ENCODE results near the gene LTC4S.
"Not testable (repeated sequence)": the region's sequence is repeated elsewhere in the genome, so short reads cannot be mapped to it uniquely, and the experiment has no call there.

LTC4S gene

DNA sequence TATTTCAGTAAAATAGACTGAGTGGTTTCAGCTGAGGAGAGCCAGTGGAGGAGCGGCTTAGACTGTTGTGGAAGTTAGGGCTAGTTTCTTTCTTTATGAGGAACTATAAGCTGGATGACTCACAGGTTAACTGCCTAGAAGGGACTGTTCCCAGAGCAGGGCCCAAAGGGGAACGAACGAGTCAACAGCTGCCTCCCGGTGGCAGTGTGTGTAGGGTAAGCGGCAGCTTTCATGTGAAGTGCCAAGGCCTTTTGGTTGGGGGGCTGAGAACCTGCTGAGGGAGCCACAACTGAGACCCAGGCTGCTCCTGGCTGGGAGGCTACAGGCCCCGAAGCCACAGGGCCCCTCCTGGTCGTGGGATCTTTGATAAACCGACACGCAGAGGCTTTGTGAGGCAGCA is 33.9 kb downstream of the LTC4S start:
- peak; percentile 66 for DNase-seq

DNA sequence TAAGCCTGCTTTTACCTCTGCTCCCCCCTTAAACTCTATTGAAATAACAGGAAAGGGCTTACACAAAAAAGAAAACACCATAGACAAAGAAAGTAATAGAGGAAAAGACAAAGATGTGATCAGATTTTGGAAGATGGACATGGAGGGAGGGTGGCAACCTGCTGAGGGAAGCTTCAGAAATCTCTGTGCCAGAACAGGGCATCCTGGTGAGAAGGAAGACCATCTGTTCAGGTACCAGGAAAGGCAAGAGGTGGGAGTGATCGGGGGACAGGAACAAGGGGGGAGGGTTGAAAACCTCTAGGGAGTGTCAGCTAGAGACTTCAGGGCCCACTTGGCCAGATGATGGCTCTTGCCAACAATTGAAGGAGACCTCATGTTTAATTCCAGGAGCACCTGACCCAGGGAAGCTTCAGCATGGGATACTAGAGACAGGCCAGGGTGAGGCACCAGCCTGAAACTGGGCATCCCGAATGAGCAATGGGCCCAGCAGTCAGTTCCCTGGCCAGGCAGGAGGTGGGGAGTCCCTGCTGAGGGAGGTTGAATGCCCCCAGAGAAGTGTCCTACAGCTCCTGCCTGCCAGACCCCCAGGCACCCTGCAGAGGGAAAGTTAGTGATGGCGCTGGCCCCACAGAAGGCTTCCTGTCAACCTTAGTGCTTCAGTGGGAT is 35.1 kb downstream of the LTC4S start:
- DNase-seq: no peak

DNA sequence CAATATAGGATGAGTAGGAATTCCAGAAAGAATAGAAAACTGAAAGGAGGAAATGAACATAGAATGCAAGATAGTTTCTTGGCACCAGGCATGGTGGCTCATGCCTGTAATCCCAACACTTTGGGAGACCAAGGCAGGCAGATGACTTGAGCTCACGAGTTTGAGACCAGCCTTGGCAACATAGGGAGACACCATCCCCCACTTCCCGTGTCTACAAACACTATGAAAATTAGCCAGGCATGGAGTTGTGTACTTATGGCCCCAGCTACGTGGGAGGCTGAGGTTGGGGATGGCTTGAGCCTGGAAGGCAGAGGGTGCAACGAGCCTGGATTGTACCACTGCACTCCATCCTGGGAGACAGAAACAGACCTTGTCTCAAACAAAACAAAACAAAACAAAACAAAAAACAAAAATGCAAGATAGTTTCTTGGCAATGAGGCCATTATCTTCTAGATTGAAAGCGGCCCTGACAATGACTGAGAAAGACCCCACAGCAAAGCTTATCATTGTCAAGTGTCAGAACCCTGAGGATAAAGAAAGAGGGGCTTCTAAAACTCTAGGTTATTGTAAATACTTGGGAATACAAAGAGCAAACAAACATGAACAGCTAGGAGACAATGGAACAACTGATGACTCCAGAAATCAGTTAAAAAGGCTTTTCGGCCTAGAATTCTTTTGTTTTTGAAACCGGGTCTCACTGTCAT is 36.1 kb downstream of the LTC4S start:
- no peak for DNase-seq

DNA sequence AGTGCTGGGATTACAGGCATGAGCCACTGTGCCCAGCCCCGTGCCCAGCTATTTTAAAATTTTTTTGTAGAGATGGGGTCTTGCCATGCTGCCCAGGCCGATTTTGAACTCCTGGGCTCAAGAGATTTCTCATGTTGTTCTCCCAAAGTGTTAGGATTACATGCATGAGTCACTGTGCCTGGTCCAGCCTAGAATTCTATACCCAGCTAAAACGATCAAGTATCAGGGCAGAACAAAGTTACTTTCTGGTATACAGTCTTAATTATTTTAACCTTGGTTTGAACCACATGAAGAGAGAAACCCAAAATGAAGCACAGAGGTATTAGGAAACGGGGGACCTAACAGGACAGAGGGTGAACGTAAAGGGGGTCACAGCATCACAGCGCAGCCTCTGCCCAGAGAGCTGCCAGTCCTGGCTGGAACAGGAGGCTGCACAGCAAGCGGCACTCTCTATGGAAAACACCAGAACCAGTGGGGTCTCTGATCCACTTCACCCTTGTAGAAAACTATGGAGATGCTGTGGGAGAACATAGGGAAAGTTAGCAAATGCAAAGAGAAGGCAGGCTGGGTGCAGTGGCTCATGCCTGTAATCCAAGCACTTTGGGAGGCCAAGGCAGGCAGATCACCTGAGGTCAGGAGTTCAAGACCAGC is 37.2 kb downstream of the LTC4S start:
- no peak for DNase-seq

DNA sequence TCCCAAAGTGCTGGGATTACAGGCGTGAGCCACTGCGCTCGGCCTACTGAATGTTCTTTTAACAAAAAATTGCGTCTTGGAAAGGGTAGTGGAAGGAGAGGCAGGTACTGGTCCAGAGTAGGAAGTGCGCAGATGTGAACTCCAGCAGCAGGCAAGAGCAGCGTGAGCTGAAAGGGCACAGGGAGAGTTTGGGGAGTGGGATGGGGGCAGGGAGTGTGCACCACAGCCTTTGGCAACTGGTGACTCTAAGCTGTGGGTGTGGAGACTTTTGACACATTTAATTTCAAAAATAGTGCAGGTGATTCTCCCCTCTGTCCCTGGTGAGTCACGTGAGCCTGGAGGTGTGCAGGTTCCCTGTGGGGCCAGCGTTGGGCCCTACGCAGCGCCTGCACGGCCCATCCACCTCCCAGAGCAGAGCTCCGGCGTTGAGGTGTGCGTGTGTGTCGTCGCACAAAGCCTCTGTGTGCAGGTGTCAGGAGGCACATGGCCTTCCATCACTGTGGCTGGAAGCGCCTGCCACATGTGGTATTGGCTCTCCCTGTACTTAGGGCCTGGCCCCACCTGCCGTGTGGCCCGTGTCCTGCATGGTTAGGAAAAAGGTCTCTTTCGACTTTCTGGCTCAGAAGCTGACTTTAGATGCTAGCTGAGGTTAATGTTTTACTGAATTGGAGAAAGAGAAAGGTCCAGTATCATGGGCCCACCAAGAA is 38.4 kb downstream of the LTC4S start:
- no peak for DNase-seq

- no peak for DNase-seq
Observed at GRCh38 chr5:179833056-179833708, 39.4 kb downstream of the LTC4S start.

- no peak for DNase-seq
Observed at GRCh38 chr5:179833709-179834070, 39.9 kb downstream of the LTC4S start.

GRCh38 chr5:179834120-179834519 is 40.3 kb downstream of the LTC4S start:
- no peak for DNase-seq

DNA sequence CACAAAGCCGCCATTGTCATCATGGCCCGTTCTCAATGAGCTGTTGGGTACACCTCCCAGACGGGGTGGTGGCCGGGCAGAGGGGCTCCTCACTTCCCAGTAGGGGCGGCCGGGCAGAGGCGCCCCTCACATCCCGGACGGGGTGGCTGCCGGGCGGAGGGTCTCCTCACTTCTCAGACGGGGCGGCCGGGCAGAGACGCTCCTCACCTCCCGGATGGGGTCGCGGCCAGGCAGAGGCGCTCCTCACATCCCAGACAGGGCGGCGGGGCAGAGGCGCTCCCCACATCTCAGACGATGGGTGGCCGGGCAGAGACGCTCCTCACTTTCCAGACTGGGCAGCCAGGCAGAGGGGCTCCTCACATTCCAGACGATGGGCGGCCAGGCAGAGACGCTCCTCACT is 41.1 kb downstream of the LTC4S start:
- not testable (repeated sequence) for DNase-seq

DNA sequence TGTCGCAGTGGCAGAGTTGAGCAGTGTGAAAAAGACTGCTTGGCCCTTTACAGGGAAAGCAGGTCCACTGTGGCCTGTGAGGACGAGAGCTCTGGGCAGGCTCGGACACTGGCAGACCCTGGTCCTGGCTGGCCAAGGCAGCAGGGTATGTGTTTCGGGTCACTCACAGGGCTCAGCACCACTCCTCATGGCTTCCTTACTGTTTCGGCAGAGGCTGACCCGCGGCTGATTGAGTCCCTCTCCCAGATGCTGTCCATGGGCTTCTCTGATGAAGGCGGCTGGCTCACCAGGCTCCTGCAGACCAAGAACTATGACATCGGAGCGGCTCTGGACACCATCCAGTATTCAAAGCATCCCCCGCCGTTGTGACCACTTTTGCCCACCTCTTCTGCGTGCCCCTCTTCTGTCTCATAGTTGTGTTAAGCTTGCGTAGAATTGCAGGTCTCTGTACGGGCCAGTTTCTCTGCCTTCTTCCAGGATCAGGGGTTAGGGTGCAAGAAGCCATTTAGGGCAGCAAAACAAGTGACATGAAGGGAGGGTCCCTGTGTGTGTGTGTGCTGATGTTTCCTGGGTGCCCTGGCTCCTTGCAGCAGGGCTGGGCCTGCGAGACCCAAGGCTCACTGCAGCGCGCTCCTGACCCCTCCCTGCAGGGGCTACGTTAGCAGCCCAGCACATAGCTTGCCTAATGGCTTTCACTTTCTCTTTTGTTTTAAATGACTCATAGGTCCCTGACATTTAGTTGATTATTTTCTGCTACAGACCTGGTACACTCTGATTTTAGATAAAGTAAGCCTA is 42.6 kb downstream of the LTC4S start:
- DNase-seq: no peak

DNA sequence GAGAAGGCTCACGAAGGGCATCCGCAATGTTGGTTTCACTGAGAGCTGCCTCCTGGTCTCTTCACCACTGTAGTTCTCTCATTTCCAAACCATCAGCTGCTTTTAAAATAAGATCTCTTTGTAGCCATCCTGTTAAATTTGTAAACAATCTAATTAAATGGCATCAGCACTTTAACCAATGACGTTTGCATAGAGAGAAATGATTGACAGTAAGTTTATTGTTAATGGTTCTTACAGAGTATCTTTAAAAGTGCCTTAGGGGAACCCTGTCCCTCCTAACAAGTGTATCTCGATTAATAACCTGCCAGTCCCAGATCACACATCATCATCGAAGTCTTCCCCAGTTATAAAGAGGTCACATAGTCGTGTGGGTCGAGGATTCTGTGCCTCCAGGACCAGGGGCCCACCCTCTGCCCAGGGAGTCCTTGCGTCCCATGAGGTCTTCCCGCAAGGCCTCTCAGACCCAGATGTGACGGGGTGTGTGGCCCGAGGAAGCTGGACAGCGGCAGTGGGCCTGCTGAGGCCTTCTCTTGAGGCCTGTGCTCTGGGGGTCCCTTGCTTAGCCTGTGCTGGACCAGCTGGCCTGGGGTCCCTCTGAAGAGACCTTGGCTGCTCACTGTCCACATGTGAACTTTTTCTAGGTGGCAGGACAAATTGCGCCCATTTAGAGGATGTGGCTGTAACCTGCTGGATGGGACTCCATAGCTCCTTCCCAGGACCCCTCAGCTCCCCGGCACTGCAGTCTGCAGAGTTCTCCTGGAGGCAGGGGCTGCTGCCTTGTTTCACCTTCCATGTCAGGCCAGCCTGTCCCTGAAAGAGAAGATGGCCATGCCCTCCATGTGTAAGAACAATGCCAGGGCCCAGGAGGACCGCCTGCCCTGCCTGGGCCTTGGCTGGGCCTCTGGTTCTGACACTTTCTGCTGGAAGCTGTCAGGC is 43.6 kb downstream of the LTC4S start:
- DNase-seq: no peak

DNA sequence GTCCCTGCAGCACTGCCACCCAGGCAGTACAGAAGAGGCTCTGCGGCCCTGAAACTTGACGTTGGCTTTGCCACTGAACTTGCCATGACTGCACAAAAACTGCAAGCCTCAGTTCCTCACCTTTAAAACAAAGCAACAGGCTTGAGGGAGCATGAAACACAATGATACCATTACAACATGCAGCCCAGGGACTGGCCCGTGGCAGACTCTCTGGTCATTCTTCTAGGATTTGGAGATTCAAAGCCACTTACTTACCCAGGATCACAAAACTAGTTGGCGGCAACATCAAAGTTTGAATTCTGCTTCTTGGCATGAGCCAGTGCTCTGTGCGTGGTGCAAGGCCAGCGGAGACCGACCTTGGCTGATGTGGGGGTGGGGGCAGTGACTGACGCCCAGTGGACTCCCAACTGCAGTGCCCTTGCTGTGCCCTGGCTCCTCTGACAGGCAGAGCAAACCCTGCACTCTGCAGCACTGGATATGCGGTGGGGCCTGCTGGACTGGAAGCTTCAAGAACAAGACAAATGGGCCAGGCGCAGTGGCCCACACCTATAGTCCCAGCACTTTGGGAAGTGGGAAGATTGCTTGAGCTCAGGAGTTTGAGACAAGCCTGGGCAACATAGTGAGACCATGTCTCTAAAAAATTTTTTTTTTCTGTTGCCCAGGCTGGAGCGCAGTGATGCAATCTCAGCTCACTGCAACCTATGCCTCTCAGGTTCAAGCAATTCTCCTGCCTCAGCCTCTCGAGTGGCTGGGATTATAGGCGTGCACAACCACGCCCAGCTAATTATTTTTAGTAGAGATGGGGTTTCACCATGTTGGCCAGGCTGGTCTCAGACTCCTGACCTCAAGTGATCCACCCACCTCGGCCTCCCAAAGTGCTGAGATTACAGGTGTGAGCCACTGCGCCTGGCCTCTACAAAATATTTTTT is 45.8 kb downstream of the LTC4S start:
- DNase-seq: no peak

DNA sequence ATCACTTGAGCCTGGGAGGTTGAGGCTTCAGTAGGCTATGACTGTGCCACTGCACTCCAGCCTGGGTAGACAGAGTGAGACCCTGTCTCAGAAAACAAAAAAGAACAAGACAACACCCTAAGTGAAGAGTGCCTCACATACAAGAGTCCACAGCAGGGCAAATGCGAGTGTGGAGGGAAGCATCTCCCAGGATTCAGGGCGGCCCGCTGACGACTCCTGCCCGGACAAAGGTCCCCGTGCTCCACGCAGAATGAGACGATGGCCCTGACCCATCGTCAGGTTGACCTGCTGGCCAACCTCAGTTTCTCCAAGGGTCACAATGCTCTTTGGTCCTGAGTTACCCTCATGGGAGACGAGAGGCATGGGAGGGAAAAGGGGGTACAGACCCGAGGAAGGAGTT is 46.5 kb downstream of the LTC4S start:
- no peak for DNase-seq

DNA sequence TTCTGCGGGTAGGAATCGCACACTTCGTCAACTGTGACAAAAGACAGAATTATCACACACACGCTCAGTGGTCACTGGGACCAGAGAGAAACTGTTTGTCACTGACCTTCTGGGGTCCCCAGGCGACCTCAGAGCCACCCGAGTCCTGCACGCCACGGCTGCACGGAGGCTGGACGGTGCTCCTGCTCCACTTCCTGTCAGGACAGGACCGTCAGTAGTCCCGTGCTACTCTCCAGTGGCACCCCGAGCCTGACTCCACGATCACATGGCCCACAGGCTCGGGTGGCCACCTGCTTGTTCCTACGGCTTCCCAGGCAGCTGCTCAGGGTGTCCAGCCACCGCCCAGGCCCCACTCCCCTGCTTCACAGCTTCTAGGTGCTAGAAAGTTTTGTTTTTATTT is 47.0 kb downstream of the LTC4S start:
- no peak for DNase-seq

- DNase-seq: no peak
Observed at GRCh38 chr5:179841621-179842020, 47.8 kb downstream of the LTC4S start.
